ENCODE results near the gene MGAT4B. TPM values are rescaled to one million over a fixed set of nuclear protein-coding genes. Genes with fewer than 3 reads are reported as not detected.

The MGAT4B gene
- total and polyA plus RNA-seq, 2 of the 13 experiments (the other 11 are each of a cell fraction or from before 2014, with no cell fraction given), result 93.5 to 130 TPM

GRCh38 chr5:179821298-179822058 lies 14.8 kb upstream of the MGAT4B start (continued):
- TF ChIP-seq YEATS2 (CRISPR knock-in tag; IDR thresholded peaks at IDR 0.05; ENCODE audit: borderline replicate concordance), result no peak
- TF ChIP-seq ERF (CRISPR knock-in tag; IDR thresholded peaks at IDR 0.05), result no peak
- no peak; the same call in 1 of the 2 replicates for TF ChIP-seq KDM5B (CRISPR knock-in tag; IDR thresholded peaks at IDR 0.05; ENCODE audit: borderline replicate concordance)
- TF ChIP-seq PBX3 (CRISPR knock-in tag; IDR thresholded peaks at IDR 0.05; ENCODE audit: borderline replicate concordance), result no peak
- TF ChIP-seq ZNF335 (CRISPR knock-in tag; IDR thresholded peaks at IDR 0.05), result no peak
- TF ChIP-seq DNMT1 (CRISPR knock-in tag; IDR thresholded peaks at IDR 0.05), result no peak
- TF ChIP-seq UBTF (CRISPR knock-in tag; IDR thresholded peaks at IDR 0.05), result peak; percentile 45
- no peak for TF ChIP-seq BRD4 (CRISPR knock-in tag; IDR thresholded peaks at IDR 0.05)
- no peak for TF ChIP-seq CEBPG (CRISPR knock-in tag; IDR thresholded peaks at IDR 0.05)
- no peak for TF ChIP-seq STAT5B (CRISPR knock-in tag; IDR thresholded peaks at IDR 0.05)
- TF ChIP-seq ZFP91 (CRISPR knock-in tag; IDR thresholded peaks at IDR 0.05; ENCODE audit: borderline replicate concordance), result no peak
- no peak; the same call in 1 of the 2 replicates for TF ChIP-seq HINFP (CRISPR knock-in tag; IDR thresholded peaks at IDR 0.05; ENCODE audit: low read depth)
- TF ChIP-seq ZNF235 (CRISPR knock-in tag; IDR thresholded peaks at IDR 0.05; ENCODE audit: borderline replicate concordance), result no peak
- no peak for TF ChIP-seq ZNF781 (CRISPR knock-in tag; IDR thresholded peaks at IDR 0.05; ENCODE audit: borderline replicate concordance, not compliant biosample characterization)
- no peak for TF ChIP-seq ZNF10 (CRISPR knock-in tag; IDR thresholded peaks at IDR 0.05; ENCODE audit: borderline replicate concordance, low read depth)
- TF ChIP-seq DR1 (CRISPR knock-in tag; IDR thresholded peaks at IDR 0.05), result no peak; the same call in 1 of the 2 replicates
- no peak for TF ChIP-seq MTA1 (CRISPR knock-in tag; IDR thresholded peaks at IDR 0.05; ENCODE audit: borderline replicate concordance)
- 0 out of 2 replicates have a peak, but pooled peaks have one; percentile 71 for TF ChIP-seq ZNF772 (CRISPR knock-in tag; IDR thresholded peaks at IDR 0.05)
- TF ChIP-seq KLF15 (CRISPR knock-in tag; IDR thresholded peaks at IDR 0.05; ENCODE audit: borderline replicate concordance), result no peak
- no peak for TF ChIP-seq SOX13 (IDR thresholded peaks at IDR 0.05)
- TF ChIP-seq SOX13 (CRISPR knock-in tag; conservative IDR thresholded peaks at IDR 0.05 in 1 of 2, IDR thresholded peaks at IDR 0.05 in 1 of 2), result no peak
- TF ChIP-seq ZFP41 (CRISPR knock-in tag; IDR thresholded peaks at IDR 0.05; ENCODE audit: borderline replicate concordance), result no peak

Data from HepG2 (cell line).